ENCODE data around the gene TNPO2.

The TNPO2 gene

DNA sequence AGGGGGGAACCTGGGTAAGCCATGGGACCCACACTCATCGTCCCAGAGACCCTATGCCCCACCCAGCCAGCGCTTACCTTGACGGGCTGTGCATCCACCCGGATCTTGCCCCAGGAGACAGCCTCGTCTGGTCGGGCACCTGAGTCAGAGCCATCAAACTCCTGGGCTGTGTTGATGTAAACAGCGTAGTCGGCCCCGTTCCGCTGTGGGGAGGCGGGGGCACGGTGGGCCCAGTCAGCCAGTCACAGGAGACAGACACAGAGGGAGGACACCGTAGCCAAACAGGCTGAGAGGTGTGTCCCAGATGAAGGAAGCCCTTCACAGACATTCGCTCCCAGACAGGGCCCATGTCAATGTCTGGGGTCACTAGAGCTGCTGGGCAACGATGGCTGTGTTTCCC is 47.8 kb downstream of the TNPO2 start:
- ChIA-PET POLR2A (no interaction called here), CTCF (interaction anchor here (1.0 to 3.3 kb wide), 19 partner anchors 9 to 616 kb away, joined by 3 to 16 read pairs (median 4); partner anchors contain the start of genes MAN2B1, TNPO2 and WDR83)
- no peak for DNase-seq (ENCODE audit: extremely low spot score)
- TF ChIP-seq, protein P1, sequence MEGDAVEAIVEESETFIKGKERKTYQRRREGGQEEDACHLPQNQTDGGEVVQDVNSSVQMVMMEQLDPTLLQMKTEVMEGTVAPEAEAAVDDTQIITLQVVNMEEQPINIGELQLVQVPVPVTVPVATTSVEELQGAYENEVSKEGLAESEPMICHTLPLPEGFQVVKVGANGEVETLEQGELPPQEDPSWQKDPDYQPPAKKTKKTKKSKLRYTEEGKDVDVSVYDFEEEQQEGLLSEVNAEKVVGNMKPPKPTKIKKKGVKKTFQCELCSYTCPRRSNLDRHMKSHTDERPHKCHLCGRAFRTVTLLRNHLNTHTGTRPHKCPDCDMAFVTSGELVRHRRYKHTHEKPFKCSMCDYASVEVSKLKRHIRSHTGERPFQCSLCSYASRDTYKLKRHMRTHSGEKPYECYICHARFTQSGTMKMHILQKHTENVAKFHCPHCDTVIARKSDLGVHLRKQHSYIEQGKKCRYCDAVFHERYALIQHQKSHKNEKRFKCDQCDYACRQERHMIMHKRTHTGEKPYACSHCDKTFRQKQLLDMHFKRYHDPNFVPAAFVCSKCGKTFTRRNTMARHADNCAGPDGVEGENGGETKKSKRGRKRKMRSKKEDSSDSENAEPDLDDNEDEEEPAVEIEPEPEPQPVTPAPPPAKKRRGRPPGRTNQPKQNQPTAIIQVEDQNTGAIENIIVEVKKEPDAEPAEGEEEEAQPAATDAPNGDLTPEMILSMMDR (IDR thresholded peaks at IDR 0.05; ENCODE audit: control extremely low read depth, extremely low read depth, low read depth, missing control alignments) = no peak

DNA sequence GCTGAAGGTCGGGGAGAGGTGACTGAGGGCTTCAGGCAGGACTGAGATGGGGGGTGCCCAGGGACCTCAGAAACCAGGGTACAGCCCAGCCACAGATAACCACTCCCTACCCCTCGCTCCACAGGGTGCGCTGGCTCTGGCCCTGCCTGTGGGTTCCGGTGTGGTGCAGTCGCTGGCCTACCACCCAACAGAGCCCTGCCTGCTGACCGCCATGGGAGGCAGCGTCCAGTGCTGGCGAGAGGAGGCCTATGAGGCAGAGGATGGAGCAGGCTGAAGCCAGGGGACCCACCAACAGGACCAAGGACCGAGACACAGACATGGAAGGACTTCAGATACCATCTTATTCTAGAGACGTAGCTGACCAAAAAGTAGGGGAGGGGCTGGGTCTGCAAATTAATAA is 48.3 kb downstream of the TNPO2 start:
- ChIA-PET POLR2A (no interaction called here), CTCF (interaction anchor here (1.5 to 3.3 kb wide), 5 partner anchors 9 to 58 kb away, joined by 3 to 16 read pairs (median 5); partner anchors contain the start of genes MAN2B1 and WDR83)
- no peak for DNase-seq (ENCODE audit: extremely low spot score)
- TF ChIP-seq, protein P1 (IDR thresholded peaks at IDR 0.05; ENCODE audit: control extremely low read depth, extremely low read depth, low read depth, missing control alignments) = no peak

GRCh38 chr19:12672744-12673143 is 51.0 kb downstream of the TNPO2 start:
- TF ChIP-seq, protein P1 (IDR thresholded peaks at IDR 0.05; ENCODE audit: control extremely low read depth, extremely low read depth, low read depth, missing control alignments) = no peak
- POLR2A ChIA-PET = interaction anchor here (0.5 to 1.7 kb wide), 4 partner anchors 9 to 213 kb away, joined by 3 to 8 read pairs (median 4); partner anchors contain the start of genes ZNF490 and ZNF791
- DNase-seq (ENCODE audit: extremely low spot score) = no peak
- CTCF ChIA-PET = interaction anchor here (0.6 to 7.4 kb wide), 18 partner anchors 8 to 613 kb away, joined by 3 to 93 read pairs (median 5); partner anchors contain the start of genes DHPS, ZNF490 and ZNF791

GRCh38 chr19:12670159-12670928 is 53.4 kb downstream of the TNPO2 start:
- TF ChIP-seq, protein P1 (IDR thresholded peaks at IDR 0.05; ENCODE audit: control extremely low read depth, extremely low read depth, low read depth, missing control alignments) = no peak
- POLR2A ChIA-PET = interaction anchor here (0.5 kb wide), 1 partner anchor 200 kb away, joined by 4 read pairs; no protein-coding TSS in a partner anchor
- CTCF ChIA-PET = interaction anchor here (1.5 to 7.4 kb wide), 5 partner anchors 9 to 579 kb away, joined by 3 to 93 read pairs (median 13); no protein-coding TSS in a partner anchor
- no peak for DNase-seq (ENCODE audit: extremely low spot score)

DNA sequence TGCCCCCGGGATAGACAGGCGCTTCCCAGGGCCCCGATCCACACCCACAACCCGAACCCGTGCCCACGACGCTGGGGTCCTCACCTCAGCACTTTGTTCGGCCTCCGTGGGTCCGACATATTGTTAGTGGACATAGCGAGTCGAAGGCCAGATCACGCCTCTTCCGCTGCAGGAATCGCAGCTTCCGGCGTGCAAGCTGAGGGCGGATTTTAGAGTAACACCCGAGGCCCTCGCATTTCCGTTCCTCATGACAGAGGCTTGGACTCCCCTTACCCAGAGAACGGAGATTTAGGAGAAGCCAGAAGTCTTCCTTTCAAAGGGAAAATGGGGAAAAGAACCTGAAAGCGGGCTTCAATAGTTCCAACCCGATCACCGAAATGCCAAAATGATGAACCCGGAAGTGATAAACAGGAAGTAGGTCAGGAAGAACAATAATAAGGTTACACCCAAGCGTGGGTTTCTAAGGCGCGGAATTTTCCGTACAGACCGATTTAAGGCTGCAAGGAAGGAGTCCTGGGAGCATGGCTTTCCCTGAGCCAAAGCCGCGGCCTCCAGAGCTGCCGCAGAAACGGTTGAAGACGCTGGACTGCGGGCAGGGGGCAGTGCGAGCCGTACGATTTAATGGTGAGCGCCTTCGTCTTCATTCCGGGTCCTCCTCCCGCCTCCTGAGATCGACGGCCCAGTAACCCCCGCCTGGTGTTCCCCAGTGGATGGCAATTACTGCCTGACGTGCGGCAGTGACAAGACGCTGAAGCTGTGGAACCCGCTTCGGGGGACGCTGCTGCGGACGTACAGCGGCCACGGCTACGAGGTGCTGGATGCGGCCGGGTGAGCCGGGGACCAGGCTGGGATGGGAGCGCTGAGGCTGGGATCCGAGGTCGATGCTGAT is 54.2 kb downstream of the TNPO2 start:
- CTCF ChIA-PET = interaction anchor here (0.6 to 7.4 kb wide), 8 partner anchors 8 to 127 kb away, joined by 3 to 93 read pairs (median 4); no protein-coding TSS in a partner anchor
- TF ChIP-seq, protein P1 (IDR thresholded peaks at IDR 0.05; ENCODE audit: control extremely low read depth, extremely low read depth, low read depth, missing control alignments) = no peak

DNA sequence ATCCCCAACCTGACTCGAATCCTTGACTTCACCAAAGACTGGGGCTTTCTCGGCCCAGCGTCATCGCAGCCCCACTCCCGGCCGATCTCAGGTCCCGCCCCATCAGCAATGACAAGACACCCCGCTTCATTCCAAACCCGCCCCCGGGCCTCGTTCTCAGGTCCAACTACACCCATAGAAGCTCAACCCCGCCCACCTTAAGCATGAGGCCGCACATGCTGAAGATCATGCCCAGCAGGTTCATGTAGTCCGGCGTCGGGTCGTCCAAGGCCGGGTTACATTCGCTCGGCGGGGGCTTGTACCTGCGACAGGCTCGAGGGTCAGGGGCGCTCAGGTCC is 54.8 kb downstream of the TNPO2 start:
- TF ChIP-seq, protein P1 (IDR thresholded peaks at IDR 0.05; ENCODE audit: control extremely low read depth, extremely low read depth, low read depth, missing control alignments) = no peak
- CTCF ChIA-PET = interaction anchor here (0.6 to 7.4 kb wide), 7 partner anchors 9 to 127 kb away, joined by 3 to 93 read pairs (median 4); no protein-coding TSS in a partner anchor
- POLR2A ChIA-PET = interaction anchor here (1.3 kb wide), 1 partner anchor 29 kb away, joined by 4 read pairs; no protein-coding TSS in a partner anchor
- DNase-seq (ENCODE audit: extremely low spot score) = no peak

More for the DNA sequence above, 54.2 kb downstream of the TNPO2 start:
- POLR2A ChIA-PET = interaction anchor here (0.5 to 1.3 kb wide), 3 partner anchors 10 to 200 kb away, joined by 4 to 8 read pairs (median 4); no protein-coding TSS in a partner anchor
- DNase-seq (ENCODE audit: extremely low spot score) = peak; percentile 84
